COLO668 (cell line): ENCODE results near the gene CHAMP1.

ENCODE experiments used
- DNase-seq: peaks from one replicate; lab custom pipeline; 2025; ENCODE audit not compliant: unreplicated experiment; lab: John Stamatoyannopoulos, UW

CHAMP1 gene, protein sequence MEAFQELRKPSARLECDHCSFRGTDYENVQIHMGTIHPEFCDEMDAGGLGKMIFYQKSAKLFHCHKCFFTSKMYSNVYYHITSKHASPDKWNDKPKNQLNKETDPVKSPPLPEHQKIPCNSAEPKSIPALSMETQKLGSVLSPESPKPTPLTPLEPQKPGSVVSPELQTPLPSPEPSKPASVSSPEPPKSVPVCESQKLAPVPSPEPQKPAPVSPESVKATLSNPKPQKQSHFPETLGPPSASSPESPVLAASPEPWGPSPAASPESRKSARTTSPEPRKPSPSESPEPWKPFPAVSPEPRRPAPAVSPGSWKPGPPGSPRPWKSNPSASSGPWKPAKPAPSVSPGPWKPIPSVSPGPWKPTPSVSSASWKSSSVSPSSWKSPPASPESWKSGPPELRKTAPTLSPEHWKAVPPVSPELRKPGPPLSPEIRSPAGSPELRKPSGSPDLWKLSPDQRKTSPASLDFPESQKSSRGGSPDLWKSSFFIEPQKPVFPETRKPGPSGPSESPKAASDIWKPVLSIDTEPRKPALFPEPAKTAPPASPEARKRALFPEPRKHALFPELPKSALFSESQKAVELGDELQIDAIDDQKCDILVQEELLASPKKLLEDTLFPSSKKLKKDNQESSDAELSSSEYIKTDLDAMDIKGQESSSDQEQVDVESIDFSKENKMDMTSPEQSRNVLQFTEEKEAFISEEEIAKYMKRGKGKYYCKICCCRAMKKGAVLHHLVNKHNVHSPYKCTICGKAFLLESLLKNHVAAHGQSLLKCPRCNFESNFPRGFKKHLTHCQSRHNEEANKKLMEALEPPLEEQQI

DNA sequence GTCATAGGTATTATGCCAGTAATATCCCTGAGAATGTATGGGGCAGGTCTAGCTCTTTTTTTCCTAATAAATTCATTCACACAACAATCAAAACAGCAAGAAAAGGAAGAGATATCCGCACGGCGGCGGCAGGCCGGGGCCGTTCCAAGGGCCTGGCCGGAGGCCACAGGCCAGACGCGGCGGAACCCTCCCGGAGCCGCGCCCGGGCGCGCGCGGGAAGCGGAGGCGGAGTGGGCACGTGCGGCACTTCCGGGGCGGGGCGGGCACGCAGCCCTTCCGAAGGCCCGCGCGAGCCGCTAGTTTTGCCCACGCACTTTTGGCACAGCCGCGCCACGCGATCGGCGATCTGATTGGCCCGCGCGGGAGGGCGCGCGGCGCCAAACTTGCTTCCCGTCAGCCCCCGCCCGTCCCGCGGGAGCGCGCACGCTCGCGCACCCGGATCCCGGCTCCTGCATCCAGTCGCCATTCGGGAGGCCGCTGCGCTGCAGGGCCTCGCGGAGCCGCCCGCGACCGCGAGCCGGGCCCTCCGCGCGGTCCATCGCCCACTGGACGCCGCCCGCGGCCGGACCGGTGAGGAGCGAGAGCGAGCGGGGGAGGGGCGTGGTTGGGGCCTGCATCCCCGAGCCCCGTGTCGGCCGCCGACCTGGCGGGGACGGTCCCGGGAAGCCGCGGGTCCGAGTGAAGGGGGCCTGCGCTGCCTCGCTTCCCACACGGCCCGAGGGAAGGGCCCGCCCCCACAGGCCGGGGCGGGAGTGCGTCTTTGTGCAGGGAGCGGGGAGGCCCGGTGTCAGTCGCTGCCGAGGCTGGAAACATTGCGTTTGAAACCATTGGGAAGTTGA lies at the start of gene CHAMP1:
CHAMP1 (plus strand) TSS at position 430 of the 839 bp plus-strand sequence. CDS start 9,340 bp downstream, outside the sequence.
- DNase-seq = peak; percentile 100

DNA sequence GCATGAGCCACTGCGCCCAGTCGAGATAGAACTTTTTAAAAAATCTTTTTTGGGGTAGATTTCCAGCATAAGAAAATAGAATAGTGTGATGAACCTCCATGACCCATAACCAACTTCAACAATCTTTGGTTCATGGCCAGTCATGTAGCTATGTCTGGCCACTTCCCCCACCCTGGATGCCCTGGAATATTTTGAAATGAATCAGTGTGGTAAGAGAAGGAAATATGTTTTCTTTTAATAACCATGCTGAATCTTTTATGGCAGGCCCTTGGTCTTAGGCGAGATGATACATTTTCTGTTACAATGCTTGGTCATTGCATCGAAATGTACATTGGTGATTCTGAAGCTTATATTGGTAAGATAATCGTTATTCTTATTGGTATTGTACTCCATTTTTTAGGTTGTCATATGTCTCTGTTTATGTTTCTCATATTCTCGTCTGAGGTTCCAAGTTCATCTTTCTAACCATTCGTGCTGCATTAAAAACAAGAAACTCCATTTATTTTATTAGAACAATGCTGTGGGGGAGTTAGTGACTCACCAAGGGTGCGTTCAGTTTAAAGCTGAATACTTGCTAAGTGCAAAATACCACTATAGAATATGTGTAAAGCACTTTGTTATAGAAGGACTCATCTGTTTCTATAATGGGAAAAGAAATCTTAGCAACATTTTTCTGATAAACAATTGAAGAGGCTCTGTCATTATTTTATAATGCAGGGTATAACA lies 49.3 kb upstream of the CHAMP1 start:
- no peak for DNase-seq

DNA sequence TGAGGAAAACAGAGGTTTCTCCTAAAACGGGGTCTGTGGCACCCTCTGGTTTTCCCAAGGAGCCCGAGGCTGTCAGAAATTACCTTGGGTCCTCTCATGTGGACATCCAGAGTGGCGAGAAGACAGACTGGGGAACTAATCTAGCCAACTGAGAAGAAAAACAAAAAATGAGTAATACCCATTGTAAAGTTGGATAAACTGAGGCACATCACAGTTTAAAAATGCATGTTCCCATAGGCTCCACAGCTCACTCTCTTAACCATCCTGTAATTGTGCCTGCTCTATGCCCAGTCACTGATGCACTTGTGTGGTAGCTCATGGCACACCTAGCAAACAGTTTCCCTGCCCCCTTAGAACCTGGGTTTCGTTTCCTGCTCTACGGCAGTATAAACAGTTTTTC lies 48.1 kb upstream of the CHAMP1 start:
- no peak for DNase-seq

DNA sequence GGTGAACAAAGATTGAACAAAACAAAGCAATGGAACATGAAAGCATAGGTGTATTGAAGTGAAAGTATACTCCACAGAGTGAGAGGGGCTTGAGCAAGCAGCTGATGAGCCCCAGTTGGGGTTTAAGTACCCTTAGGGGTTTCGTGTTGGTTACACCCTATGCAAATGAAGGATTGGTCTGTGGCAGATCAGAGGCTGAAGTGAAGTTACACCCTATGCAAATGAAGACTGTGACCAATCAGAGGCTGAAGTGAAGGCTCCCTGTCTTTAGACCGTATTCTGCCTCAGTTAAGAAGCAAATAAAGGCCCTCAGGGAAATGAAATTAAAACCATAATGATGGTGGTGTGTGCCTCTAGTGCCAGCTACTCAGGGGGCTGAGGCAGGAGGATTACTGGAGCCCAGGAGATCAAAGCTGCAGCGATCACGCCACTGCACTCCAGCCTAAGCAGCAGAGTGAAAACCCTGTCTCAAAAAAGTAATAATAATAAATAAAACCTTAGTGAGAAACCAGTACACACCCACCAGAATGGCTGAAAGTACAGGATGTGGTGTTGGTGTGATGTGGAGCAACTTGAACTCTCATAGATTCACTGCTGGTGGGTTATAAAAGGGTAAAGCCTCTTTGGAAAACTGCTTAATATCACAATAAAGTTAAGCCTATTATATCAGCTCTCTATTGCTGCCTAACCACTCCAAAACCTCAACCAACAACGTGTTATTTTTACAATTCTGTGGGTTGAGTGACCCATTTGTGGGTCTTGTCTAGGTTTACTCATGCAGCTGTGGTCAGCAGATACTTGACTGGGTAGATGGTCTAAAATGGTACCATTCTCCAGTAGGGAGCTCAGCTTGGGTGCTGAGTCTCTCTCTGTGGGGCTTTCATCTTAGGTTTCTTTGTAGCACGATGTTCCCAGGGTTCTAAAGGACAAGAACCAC lies 45.7 kb upstream of the CHAMP1 start:
- DNase-seq = no peak

DNA sequence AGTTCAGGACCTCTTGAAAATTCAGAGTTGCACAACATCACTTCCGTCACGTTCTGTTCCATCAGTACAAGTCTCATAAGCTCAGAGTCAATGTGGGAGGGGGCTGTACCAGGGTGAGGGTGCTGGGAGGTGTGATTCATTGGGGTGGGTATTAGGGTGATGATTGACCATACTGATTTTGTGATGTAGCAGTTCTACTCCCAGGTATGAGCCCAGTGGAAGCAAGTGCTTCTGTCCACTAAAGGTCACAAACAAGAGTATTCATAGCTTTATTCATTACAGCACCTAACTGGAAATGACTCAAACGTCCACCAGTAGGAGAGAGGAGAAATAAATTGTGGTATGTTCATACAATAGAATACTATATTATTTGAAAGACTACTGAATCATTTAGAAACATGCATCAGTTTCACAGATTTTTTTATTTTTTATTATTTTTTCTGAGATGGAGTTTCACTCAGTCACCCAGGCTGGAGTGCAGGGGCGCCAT lies 45.0 kb upstream of the CHAMP1 start:
- no peak for DNase-seq

DNA sequence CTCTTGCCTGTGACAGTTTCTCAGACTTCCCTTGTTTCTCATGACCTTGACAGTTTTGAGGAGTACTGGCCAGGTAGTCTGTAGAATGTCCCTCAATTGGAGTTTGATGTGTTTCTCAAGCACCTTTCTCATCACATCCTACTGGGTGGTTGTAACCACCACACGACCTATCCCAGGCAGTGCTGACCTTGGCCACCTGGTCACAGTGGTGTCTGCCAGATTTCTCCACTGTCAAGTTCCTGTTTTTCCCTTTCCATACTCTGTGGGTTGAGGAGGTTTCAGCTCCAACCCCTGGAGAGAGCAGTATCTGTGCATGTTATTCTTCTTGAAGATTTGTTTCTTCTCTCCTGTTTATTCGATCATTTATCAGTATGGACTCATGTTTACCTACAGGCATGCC lies 41.3 kb upstream of the CHAMP1 start:
- no peak for DNase-seq

DNA sequence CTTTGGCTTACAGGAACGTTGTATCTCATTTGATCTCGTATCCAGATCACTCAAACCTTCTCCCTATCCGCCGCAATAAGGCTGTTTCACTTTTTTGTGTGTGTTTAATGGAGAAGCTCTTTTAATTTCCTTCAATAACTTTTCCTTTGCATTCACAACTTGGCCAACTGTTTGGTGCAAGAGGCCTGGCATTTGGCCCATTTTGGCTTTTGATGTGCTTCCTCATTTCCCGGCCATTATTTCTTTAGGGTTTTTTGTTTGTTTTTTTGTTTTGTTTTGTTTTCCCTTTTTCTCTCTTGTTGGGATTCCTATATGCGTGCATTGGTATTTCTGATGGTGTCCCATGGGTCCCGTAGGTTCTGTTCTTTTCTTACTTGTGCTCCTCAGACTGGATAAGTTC lies 39.0 kb upstream of the CHAMP1 start:
- no peak for DNase-seq

DNA sequence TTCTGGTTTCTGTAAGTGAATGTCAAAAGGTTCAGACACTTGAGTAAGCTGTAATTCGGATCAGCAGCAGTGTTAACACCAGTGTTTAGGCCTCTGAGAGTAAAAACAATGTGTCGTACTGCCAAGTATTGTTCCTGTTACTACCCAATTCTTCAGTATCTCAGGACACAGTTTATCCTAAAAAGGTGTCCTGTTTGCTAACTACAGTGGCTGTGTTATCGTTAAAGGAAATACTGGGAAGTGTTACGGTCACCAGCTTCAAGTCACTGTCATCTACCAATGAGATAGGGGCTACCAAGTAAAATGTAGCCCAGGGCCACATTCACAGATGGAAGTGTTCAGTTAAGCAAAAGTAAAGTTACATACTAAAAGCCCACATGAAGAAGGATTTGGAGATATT lies 35.2 kb upstream of the CHAMP1 start:
- no peak for DNase-seq

DNA sequence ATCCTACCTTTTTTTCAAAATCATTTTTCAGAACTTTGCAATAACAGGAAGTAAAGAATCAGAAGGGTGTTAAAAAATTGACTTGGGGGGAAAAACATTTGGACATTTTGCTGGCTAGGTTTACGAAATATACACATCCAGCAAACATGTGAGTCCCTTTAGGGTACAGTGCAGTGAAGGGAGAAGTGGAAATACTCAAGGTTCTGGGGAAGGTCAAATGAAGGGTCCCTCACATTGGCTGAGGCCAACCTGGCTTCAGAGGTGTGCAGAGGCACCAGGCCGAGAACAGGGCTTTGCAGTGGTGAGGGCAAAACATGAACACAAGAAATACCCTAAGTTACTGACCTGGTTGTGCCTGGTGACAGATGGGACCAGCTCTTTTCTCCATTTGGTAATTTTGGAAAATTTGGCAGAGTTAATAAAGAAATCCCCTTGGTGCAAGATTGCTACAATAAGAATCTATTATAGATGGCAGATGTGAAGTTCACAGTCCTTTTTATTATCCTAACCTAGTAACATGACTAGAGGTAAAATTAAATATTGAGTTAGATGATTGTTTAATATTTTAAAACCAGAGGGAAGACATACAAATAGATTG lies 34.4 kb upstream of the CHAMP1 start:
- DNase-seq = no peak

DNA sequence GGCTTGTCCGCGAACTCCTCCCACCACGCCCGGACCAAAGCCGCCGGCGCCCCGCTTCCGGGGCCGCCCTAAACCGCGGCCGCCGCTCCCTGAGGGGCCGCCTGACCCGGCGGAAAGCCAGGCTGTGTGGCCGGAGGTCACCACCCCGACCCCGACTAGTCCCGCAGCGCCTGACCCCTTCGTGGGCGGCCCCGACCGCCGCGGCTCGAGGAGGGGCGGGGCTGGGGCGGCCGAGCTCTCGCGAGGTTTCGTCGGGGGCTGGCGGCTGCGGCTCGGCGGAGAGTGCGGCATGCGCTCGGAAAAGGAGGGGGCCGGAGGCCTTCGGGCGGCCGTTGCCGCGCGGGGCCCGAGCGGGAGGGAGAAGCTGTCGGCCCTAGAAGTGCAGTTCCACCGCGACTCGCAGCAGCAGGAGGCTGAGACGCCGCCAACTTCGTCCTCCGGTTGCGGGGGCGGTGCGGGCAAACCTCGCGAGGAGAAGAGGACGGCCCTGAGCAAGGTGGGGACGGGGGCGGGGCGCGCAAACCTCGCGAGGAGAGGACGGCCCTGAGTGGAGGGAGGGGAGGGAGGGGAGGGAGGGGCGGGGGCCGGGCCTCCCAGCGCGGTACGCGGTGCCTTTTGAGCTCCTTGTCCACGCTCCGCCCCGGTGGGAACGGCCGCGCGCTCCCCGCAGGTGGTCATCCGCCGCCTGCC lies 32.8 kb upstream of the CHAMP1 start, which contains the start of gene UPF3A:
UPF3A (plus strand) TSS at position 251 of the 690 bp plus-strand sequence; CDS start at position 290, 39 bp downstream.
- peak; percentile 98 for DNase-seq

DNA sequence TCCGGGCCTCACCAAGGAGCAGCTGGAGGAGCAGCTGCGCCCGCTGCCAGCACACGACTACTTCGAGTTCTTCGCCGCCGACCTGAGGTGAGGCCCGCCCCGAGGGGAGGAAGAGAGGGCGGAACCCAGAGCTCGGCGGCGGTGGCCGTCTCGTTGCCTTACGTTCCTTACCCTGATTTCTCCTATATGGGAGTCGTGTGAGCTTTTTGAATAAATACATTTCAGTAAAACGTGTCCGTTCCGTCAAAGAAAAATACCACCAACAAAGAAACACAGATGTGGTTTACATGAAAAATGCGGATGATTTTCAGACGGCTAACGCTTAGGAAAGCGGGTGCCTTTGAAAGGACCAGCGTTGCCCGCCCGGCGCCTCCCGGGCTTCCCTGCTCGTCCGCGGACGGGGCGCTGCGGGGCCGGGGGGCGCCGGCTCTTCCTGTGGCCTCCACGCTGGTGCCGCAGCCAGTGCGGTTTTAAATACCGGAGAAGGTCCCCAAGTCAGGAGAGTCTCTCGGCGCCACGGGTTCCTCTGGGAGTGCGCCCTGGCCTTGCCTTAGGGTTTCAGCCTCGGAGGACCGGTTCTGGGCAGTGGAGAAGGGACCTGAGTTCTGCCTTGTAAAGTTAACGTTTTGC lies 32.1 kb upstream of the CHAMP1 start:
- peak; percentile 96 for DNase-seq

DNA sequence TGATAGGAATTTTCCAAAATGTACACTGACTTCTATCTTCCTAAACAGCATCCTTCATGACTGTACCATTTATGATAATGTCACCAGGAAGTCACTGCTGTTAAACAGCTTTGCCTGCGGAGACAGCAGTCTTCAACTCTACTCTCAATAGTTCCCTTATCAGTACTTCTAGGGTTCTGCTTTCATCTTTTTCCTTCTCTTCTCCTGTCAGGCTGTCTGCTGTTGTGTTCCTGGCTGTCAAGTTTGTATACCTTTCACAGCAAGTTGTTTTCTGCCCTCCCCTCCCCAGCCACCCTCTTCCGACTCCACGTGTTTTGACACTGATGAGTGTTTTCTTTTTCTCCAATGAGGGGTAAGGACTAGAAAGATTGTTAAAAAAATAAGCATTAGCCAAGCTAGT lies 30.7 kb upstream of the CHAMP1 start:
- no peak for DNase-seq

DNA sequence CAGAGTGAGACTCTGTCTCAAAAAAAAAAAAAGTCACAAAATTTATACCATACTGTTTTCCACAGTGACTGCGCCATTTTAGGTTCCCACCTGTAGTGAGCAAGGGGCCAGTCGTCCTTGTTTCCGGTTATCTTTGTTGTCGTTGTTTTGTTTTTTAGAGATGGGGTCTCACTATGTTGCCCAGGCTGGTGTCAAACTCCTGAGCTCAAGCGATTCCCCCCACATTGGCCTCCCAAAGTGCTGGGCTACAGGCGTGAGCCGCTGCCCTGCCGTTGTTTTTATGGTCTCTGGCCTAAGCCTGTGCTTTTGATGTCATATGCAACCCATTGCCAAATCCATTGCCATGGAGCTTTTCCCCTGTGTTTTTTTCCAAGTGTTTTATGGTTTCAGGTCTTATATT lies 29.6 kb upstream of the CHAMP1 start:
- DNase-seq = no peak

DNA sequence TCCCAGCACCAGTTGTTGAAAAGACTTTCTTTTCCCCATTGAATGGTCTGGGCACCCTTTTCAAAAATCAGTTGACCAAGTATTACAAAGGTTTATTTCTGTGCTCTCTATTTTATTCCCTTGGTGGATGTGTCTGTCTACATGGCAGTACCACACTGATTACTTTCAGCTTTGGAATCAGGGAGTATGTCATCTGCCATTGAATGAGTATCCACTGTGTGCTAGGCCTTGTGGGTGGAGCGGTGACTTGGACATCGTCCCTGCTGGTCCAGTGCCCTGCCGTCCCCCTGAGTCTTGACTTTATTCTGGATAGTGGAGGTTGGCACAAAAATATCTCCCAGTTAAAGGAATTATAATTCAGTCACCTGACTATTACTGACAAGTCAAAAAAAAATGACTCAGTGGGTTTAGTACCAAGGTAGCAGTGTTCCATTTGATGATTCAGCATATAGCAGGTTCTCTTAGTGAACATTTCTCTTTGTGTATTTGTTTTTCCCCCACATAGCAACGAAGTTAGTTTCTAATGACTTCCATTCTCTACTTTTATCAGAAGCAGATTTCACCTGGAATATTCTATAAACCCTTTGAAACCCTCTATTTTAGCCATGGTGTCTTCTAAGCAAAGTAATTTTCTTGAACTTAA lies 29.0 kb upstream of the CHAMP1 start:
- DNase-seq = no peak

DNA sequence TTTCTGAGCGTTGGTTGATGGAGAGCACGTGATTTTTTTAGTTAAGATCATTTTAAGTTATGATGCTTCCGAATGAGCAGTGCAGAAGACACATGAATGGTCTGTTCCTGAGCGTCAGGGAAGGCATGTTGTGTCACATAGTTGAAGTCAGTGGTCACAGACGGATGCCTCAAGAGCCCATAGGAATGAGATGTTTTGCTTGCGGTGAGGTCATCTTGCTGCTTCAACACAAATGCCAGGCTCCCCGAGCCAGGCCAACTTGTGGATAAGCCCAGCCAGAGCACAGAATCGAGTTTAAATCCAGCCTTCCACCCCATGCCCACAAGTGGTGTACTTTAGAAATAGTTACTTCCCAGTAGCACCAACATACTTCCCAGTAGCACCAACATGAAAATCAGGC lies 27.5 kb upstream of the CHAMP1 start:
- DNase-seq = no peak

DNA sequence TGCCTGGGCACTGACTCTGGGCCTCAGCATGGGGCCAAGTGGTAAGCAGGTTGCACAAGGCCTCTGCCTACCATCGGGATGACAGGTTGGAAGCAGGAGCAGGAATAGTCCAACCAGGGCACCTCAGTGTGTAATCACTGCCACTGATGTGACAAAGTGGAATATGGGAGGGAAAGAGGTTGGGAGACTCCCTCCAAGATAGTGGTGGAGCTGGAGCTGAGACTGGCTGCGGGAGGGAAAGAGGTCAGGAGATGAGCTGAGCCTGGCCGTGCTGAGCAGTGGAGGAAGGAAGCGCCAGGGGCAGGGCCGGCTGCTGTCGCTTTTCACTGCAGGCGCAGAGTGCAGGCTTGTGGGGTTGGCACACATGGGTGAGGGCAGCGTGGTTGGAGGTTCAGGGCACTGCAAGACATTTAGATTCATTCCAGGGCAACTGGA lies 26.1 kb upstream of the CHAMP1 start:
- DNase-seq = no peak

DNA sequence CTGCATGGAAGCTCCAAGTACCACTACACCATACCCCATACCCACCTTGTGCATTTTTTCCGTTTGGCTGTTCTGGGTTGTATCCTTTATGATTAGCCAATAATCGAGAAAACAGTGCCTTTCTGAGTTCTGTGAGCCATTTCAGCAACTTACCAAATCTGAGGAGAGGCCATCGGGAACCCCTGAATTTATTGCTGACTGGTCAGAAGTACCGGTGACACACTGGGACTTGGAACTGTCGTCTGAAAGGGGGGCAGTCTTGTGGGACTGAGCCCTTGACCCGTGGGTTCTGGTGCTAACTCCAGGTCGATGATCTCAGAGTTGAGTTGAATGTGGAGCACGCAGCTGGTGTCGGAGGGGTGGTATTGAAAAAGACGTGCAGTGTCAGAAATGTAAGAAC lies 17.9 kb upstream of the CHAMP1 start:
- DNase-seq = no peak
